H1 (cell line): Measurements from ENCODE around the gene PHLPP1. TPM values are rescaled to one million over a fixed set of nuclear protein-coding genes. Genes with fewer than 3 reads are reported as not detected.

Experiments used
- CTCF ChIA-PET: fragments of 300-600 bp; sonication (Branson Sonifier 250); formaldehyde crosslinking; loops from one replicate; lab custom pipeline; 2021; ENCODE audit not compliant: partially characterized antibody; lab: Charles Lee
- POLR2A ChIA-PET: fragments of 300-600 bp; sonication (Branson Sonifier 250); formaldehyde crosslinking; loops from one replicate; lab custom pipeline; 2021; ENCODE audit warnings: inconsistent platforms; ENCODE audit not compliant: partially characterized antibody; lab: Charles Lee
- DNase-seq, 2 experiments: peaks; one replicate each; pipeline versions ENCODE4 v3.0.0 to v3.0.0-alpha.2; 2010 to 2022; ENCODE audit warnings: low spot score in 2 of 2, low read depth in 1 of 2, mixed read lengths in 1 of 2
- FAIRE-seq: peaks from 2 replicates; lab custom pipeline; 2011; peaks lifted over from hg19 to GRCh38; lab: Jason Lieb, UNC
- H2AFZ ChIP-seq: 2 replicates; pipeline ENCODE4 v1.8.1; 2012; ENCODE audit warnings: low read length, inconsistent platforms
- H2AK5ac ChIP-seq: 2 replicates; pipeline ENCODE4 v1.6.1; 2013; ENCODE audit warnings: low read depth, low read length
- H2BK120ac ChIP-seq: replicated peaks from 2 replicates; pipeline ENCODE3; 2013; ENCODE audit warnings: low read depth, low read length, inconsistent platforms
- H2BK12ac ChIP-seq: 2 replicates; pipeline ENCODE4 v1.6.1; 2013; ENCODE audit warnings: low read depth, low read length
- H2BK15ac ChIP-seq: 2 replicates; pipeline ENCODE4 v1.6.1; 2013; ENCODE audit warnings: low read length
- H2BK20ac ChIP-seq: 2 replicates; pipeline ENCODE4 v1.6.1; 2013; ENCODE audit warnings: low read length
- H2BK5ac ChIP-seq: 2 replicates; pipeline ENCODE4 v1.6.1; 2013; ENCODE audit warnings: low read depth, low read length
- H3K14ac ChIP-seq: 2 replicates; pipeline ENCODE4 v1.6.1; 2013; ENCODE audit warnings: inconsistent platforms; ENCODE audit not compliant: insufficient read length
- H3K18ac ChIP-seq: 2 replicates; pipeline ENCODE4 v1.6.1; 2013; ENCODE audit warnings: low read length; ENCODE audit errors: extremely low read depth
- H3K23ac ChIP-seq: 2 replicates; pipeline ENCODE4 v1.6.1; 2013; ENCODE audit warnings: inconsistent platforms; ENCODE audit not compliant: insufficient read length
- H3K23me2 ChIP-seq: 2 replicates; pipeline ENCODE4 v1.6.1; 2013; ENCODE audit warnings: low read depth, low read length
- H3K27ac ChIP-seq: 2 replicates; pipeline ENCODE4 v1.6.1; 2011; ENCODE audit warnings: low read depth, low read length, inconsistent platforms
- H3K27me3 ChIP-seq, 4 experiments: replicated peaks in 1 of 4; 1 replicate in 1 of 4; 2 replicates in 3 of 4; pipeline versions ENCODE4 v1.6.1 to v1.8.1; 2011 to 2013; ENCODE audit warnings: low read length in 3 of 4, mild to moderate bottlenecking in 3 of 4, inconsistent platforms in 2 of 4, mixed read lengths in 2 of 4, moderate library complexity in 1 of 4; ENCODE audit not compliant: control insufficient read depth in 3 of 4, insufficient read depth in 3 of 4; ENCODE audit errors: extremely low read depth in 1 of 4
- H3K36me3 ChIP-seq, 4 experiments: 2 replicates each; pipeline versions ENCODE4 v1.6.1 to v1.8.1; 2011 to 2013; ENCODE audit warnings: mild to moderate bottlenecking in 4 of 4, low read length in 3 of 4, moderate library complexity in 2 of 4, control low read depth in 1 of 4, inconsistent platforms in 1 of 4; ENCODE audit not compliant: insufficient read depth in 4 of 4, control insufficient read depth in 2 of 4
- H3K4ac ChIP-seq: replicated peaks from 2 replicates; pipeline ENCODE3; 2013; ENCODE audit warnings: low read length, low read depth, mixed read lengths, inconsistent platforms; ENCODE audit not compliant: insufficient read length
- H3K4me1 ChIP-seq, 4 experiments: replicated peaks in 1 of 4; 1 replicate in 1 of 4; 2 replicates in 3 of 4; pipeline versions ENCODE4 v1.6.1 to v1.8.1; 2011 to 2013; ENCODE audit warnings: low read length in 3 of 4, inconsistent platforms in 2 of 4, mixed read lengths in 1 of 4; ENCODE audit not compliant: insufficient read depth in 4 of 4, control insufficient read depth in 3 of 4
- H3K4me2 ChIP-seq, 2 experiments: 2 replicates each; pipeline versions ENCODE4 v1.6.1 to v1.8.1; 2011 to 2013; ENCODE audit warnings: low read depth in 2 of 2, low read length in 2 of 2, control low read depth in 1 of 2, inconsistent platforms in 1 of 2, mild to moderate bottlenecking in 1 of 2; ENCODE audit not compliant: insufficient read depth in 1 of 2
- H3K4me3 ChIP-seq, 4 experiments: fragments of 200-600, 300-600 bp in 1 of 4; sonication (generic), shearing (Covaris generic), sonication (Bioruptor Twin) in 1 of 4; 2 replicates each; pipeline versions ENCODE4 v1.5.1 to v1.8.1; 2011 to 2016; ENCODE audit warnings: low read length in 4 of 4, low read depth in 3 of 4, control low read depth in 2 of 4, inconsistent platforms in 2 of 4, mild to moderate bottlenecking in 2 of 4, mixed read lengths in 1 of 4, moderate library complexity in 1 of 4; ENCODE audit not compliant: insufficient read depth in 2 of 4; ENCODE audit errors: extremely low read depth in 1 of 4
- H3K56ac ChIP-seq: replicated peaks from 2 replicates; pipeline ENCODE3; 2013; ENCODE audit warnings: low read depth, mild to moderate bottlenecking, mixed read lengths, low read length, inconsistent platforms; ENCODE audit not compliant: insufficient read length
- H3K79me1 ChIP-seq: 2 replicates; pipeline ENCODE4 v1.6.1; 2013; ENCODE audit warnings: low read depth, low read length, control low read depth
- H3K79me2 ChIP-seq, 2 experiments: 2 replicates each; pipeline versions ENCODE4 v1.6.1 to v1.8.1; 2012 to 2013; ENCODE audit warnings: low read length in 2 of 2, mild to moderate bottlenecking in 2 of 2, inconsistent platforms in 1 of 2; ENCODE audit not compliant: insufficient read depth in 2 of 2, control insufficient read depth in 1 of 2
- H3K9ac ChIP-seq, 4 experiments: replicated peaks in 1 of 4; 1 replicate in 1 of 4; 2 replicates in 3 of 4; pipeline versions ENCODE4 v1.6.1 to v1.8.1; 2011 to 2013; ENCODE audit warnings: low read depth in 3 of 4, low read length in 3 of 4, control low read depth in 2 of 4, mild to moderate bottlenecking in 2 of 4, moderate library complexity in 2 of 4, inconsistent platforms in 1 of 4; ENCODE audit errors: extremely low read depth in 1 of 4
- H3K9me3 ChIP-seq, 2 experiments: 2 replicates each; pipeline versions ENCODE4 v1.6.1 to v1.8.1; 2012 to 2013; ENCODE audit warnings: mild to moderate bottlenecking in 2 of 2, moderate library complexity in 2 of 2, control low read depth in 1 of 2, inconsistent platforms in 1 of 2, low read depth in 1 of 2, low read length in 1 of 2, mixed read lengths in 1 of 2; ENCODE audit not compliant: insufficient read depth in 2 of 2
- H4K20me1 ChIP-seq, 2 experiments: replicated peaks in 1 of 2; 2 replicates each; pipeline versions ENCODE3 to v1.8.1; 2011 to 2013; ENCODE audit warnings: inconsistent platforms in 2 of 2, low read length in 2 of 2, mild to moderate bottlenecking in 1 of 2; ENCODE audit not compliant: insufficient read depth in 2 of 2, control insufficient read depth in 1 of 2
- H4K5ac ChIP-seq: 2 replicates; pipeline ENCODE4 v1.6.1; 2013; ENCODE audit warnings: low read length, low read depth, mixed read lengths, inconsistent platforms; ENCODE audit not compliant: insufficient read length
- H4K8ac ChIP-seq: 2 replicates; pipeline ENCODE4 v1.8.0; 2013; ENCODE audit warnings: mild to moderate bottlenecking, moderate library complexity, low read length, inconsistent platforms; ENCODE audit not compliant: insufficient read depth; ENCODE audit errors: extremely low read depth
- H4K91ac ChIP-seq: replicated peaks from 2 replicates; pipeline ENCODE3; 2013; ENCODE audit warnings: low read length, mixed read lengths, inconsistent platforms; ENCODE audit not compliant: insufficient read length
- CBX5 ChIP-seq: fragments of 300-800, 300-1000 bp; sonication (generic); IDR thresholded peaks from 2 replicates; pipeline ENCODE4 v1.7.1; 2016; ENCODE audit warnings: antibody characterized with exemption, low read length, low read depth
- JUN ChIP-seq: IDR thresholded peaks from 2 replicates; pipeline ENCODE4 v1.6.1; 2011; ENCODE audit warnings: low read depth, mild to moderate bottlenecking, improper control_type of control experiment, low read length
- KDM4A ChIP-seq: IDR thresholded peaks from one replicate; pipeline ENCODE4 v1.7.1; 2012; ENCODE audit warnings: low read depth, mild to moderate bottlenecking, moderate library complexity, low read length, inconsistent platforms; ENCODE audit not compliant: severe bottlenecking
- KDM5A ChIP-seq: fragments of 200-600 bp; IDR thresholded peaks from 2 replicates; pipeline ENCODE4 v1.7.1; 2012; ENCODE audit warnings: mild to moderate bottlenecking, low read length, inconsistent platforms, mixed read lengths
- POU5F1 ChIP-seq: IDR thresholded peaks from 2 replicates; pipeline ENCODE4 v1.6.1; 2011; ENCODE audit warnings: low read depth, mild to moderate bottlenecking, low read length, moderate library complexity
- WGBS, 2 experiments: shearing (Covaris generic) in 1 of 2; methylation state at CpG; one replicate each; pipeline versions ENCODE4 v1.1.6 to v1.1.7; 2013 to 2015; ENCODE audit warnings: low lambda C conversion rate in 2 of 2, mixed read lengths in 2 of 2, inconsistent platforms in 1 of 2, low coverage in 1 of 2, missing lambda C conversion rate in 1 of 2; ENCODE audit not compliant: insufficient replicate concordance in 2 of 2, insufficient coverage in 1 of 2, insufficient read length in 1 of 2; ENCODE audit errors: extremely low coverage in 1 of 2, missing lambda C conversion rate in 1 of 2; 5-methylcytosine and 5-hydroxymethylcytosine counted together
- polyA plus RNA-seq, 7 experiments: library from polyadenylated mRNA; depleted of rRNA in 3 of 7; stranded (reverse) in 5 of 7; unstranded in 2 of 7; fragments of >200 nt in 5 of 7; fragments of 200-250 nt in 2 of 7; gene quantifications; 1 replicate in 5 of 7; 2 replicates in 1 of 7; 4 replicates in 1 of 7; pipeline versions ENCODE4 v1.2.1 to v1.2.3, GENCODE V29; 2011 to 2013; ENCODE audit warnings: missing spikeins in 2 of 7, mixed read lengths in 2 of 7
- total RNA-seq: library from RNA; stranded (reverse); fragmentation: NEBNext Ultra II Directional; extraction: Animal tissue kit (Norgen Biotek cat#: 25700); gene quantifications from 2 replicates; pipeline ENCODE4 v1.2.1, GENCODE V29; 2021

PHLPP1 gene
- total and polyA plus RNA-seq, 2 of the 8 experiments (the other 6 are each of a cell fraction or from before 2014, with no cell fraction given): 28.0 to 66.3 TPM

GRCh38 chr18:62841405-62841804 is 126.1 kb downstream of the PHLPP1 start:
- Histone ChIP-seq H3K36me3 (no peaks in the 10 kb centered on the region), H3K4me2 (no peak overlapping the region; a peak in 1 of 4 replicates), H3K23ac (no peak overlapping the region), H2BK20ac (no peak overlapping the region), H3K14ac (no peak overlapping the region), H3K79me1 (no peaks in the 10 kb centered on the region), H3K9ac (no peak overlapping the region), H3K9me3 (no peaks in the 10 kb centered on the region), H3K4me3 (no peak overlapping the region), H2BK5ac (0 out of 2 replicates have a peak overlapping the region, but pooled peaks have one; percentile 45), H4K8ac (no peak overlapping the region), H3K18ac (0 out of 2 replicates have a peak overlapping the region, but pooled peaks have one; percentile 17), H3K79me2 (peaks cover 0 to 70% of the 10 kb centered on the region in 2 experiments; a peak in 2 of 4 replicates), H2BK120ac (no peak overlapping the region), H3K4me1 (peaks cover 2 to 20% (median 13%) of the 10 kb centered on the region in 4 experiments; a peak in 6 of 7 replicates), H2BK12ac (0 out of 2 replicates have a peak overlapping the region, but pooled peaks have one; percentile 32), H2AFZ (no peak overlapping the region), H4K5ac (no peak overlapping the region), H4K91ac (peak overlapping the region; percentile 48), H3K56ac (no peak overlapping the region), H2BK15ac (no peak overlapping the region), H3K4ac (no peak overlapping the region), H3K27me3 (no peaks in the 10 kb centered on the region), H3K23me2 (no peaks in the 10 kb centered on the region), H3K27ac (no peak overlapping the region), H4K20me1 (no peaks in the 10 kb centered on the region), H2AK5ac (no peak overlapping the region)
- TF ChIP-seq JUN: no peak
- no peak for TF ChIP-seq KDM4A
- TF ChIP-seq CBX5: no peak
- no peak for TF ChIP-seq KDM5A
- no peak for TF ChIP-seq POU5F1
- CTCF ChIA-PET: interaction anchor here (0.9 kb wide), 1 partner anchor 23 kb away, joined by 3 read pairs; no protein-coding TSS in a partner anchor
- POLR2A ChIA-PET: no interaction called here
- FAIRE-seq: no peak
- DNase-seq: no peak
- WGBS, 2 experiments: 83% methylated on average over 1 of the region's 1 CpG; no CpG with 5 or more reads in 1 of the 2 experiments
